Germinal center (tissue), 1 donor: Measurements from ENCODE around the gene ICAM1.
A peak's percentile ranks its signal among the peaks of the same experiment; 100 is the strongest.

Source experiments
- DNase-seq: peaks from one replicate; pipeline ENCODE4 v3.0.0; 2012; ENCODE audit warnings: mixed read lengths, low spot score

Gene ICAM1

DNA sequence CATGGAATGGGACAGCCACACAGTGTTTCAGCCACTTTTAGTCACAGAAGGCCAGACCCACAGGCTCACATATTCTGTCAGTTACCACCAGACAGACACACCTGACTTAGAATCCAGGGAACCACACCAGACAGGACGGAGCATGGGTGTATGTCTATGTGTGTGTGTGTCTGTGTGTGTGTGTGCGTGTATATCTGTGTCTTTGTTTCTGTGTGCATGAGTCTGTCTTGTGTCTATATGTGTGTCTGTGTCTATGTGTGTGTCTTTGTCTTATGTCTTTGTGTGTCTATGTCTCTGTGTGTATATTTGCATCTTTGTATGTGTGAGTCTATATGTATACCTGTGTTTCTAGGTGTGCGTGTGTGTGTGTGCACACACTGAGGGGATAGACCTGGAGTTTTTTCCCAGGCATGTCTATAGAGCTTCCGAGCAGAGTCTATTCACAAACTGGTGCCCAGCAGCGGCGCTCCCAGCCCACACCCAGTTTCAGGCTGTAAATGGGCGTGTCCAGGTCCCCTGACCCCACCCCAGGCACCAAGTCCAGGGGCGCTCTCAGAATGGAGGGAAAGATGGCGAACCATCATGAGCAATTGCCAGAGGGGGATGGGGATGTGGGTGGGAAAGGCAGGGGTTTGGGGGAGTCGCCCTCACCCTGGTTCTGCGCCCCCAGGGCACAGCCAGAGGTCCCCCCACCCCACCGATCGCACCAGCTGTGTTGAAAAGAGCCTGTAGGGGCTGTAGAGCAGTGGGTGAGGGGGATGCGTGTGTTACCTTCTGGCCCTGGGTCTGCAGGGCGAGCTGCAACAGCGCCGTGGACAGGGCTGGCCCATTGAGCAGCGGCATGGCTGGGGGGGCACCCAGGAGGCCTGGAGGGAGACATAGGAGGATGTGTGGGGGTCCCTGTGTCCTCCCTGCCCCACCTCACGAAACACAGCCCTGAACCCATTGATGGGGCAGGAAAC, 51.2 kb downstream of the ICAM1 start:
- DNase-seq: no peak

DNA sequence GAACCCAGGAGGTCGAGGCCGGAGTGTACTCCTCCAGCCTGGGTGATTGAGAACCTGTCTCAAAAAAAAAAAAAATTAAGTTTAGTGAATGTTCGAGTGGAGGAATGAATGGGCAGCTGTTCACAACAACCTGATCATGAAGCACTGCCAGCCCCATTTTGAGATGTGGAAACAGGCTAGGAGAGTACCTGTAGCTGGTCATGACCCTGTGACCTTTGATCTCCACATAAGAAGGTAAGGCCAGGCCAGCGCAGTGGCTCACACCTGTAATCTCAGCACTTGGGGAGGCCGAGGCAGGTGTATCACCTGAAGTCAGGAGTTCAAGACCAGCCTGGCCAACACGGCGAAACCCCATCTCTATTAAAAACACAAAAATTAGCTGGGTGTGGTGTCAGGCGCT, 54.8 kb downstream of the ICAM1 start:
- no peak for DNase-seq

DNA sequence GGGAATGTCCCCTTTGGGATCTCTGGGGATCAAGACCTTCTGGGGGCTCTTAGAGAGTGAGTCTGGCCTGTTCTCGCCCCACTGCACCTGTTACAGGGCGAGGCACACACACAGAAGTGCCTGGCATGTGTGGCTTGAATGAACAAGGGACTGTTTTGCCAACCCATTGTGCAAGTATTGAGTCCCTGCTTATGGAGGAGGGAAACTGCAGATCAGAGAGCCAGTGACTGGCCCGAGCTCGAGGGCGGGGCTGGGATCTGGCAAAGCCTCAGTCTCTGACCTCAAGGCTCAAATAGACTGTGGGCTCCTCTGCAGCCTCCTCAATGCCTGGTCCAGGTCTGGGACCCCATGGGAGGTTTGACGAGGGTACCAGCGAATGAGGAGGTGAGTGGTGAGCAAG, 56.9 kb downstream of the ICAM1 start:
- DNase-seq: no peak

DNA sequence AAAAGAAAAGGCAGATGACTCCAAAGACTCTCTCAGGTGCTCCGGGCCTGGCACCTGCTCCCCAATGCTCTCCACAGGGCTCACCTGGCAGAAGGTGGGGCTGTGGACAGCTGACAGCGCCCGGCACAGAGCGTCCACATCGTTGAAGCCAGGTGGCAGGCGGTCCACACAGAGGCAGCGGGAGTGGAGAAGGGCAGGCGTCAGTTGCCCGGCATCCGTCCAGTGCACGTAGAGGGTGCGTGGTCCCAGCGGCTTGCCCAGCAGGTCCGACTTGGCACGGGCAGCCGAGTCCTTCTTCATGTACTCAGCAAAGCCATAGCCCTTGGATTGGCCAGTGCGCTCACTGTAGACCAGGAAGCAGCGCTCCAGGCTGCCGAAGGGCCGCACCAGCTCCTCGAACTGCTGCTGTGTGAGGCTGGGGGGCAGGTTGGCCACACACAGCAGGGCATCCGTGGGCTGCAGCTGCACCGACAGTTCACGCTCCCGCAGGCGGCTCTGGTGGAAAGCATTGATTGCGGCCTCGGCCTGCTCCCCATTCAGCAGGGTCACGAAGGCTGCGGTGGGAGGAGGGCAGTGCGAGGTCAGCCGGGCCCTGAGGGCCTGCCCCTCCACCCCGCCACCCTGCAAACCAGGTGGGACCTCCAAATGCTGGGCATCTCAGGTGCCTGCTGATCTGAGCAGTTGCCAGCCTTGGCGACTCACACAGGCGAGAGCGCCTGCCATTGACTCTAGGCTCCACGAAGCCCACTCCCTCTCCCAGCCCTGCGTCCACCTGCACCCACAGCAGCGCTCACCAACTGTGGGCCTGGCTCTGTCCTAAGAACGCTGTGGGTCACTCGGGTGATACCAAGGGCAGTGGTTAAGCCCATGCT, 57.9 kb downstream of the ICAM1 start:
- no peak for DNase-seq

DNA sequence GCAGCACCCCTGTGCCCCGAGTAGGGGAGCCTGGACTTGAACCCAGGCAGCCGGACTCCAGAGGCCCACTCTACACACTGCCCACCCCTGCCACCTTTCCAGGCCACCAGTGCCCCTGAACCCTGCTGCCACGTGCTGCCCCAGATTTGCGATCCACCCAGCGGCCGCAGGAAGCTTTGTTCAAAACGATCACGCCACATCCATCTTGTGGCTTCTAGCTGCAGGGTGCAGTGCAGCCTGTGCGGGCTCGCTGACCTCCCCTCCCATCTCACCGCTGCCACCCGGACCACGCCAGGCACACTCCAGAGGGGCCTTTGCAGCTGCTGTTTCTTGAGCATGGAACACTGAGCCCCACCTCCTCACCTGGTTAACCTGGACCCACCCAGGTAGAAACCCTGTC, 58.6 kb downstream of the ICAM1 start:
- no peak for DNase-seq

DNA sequence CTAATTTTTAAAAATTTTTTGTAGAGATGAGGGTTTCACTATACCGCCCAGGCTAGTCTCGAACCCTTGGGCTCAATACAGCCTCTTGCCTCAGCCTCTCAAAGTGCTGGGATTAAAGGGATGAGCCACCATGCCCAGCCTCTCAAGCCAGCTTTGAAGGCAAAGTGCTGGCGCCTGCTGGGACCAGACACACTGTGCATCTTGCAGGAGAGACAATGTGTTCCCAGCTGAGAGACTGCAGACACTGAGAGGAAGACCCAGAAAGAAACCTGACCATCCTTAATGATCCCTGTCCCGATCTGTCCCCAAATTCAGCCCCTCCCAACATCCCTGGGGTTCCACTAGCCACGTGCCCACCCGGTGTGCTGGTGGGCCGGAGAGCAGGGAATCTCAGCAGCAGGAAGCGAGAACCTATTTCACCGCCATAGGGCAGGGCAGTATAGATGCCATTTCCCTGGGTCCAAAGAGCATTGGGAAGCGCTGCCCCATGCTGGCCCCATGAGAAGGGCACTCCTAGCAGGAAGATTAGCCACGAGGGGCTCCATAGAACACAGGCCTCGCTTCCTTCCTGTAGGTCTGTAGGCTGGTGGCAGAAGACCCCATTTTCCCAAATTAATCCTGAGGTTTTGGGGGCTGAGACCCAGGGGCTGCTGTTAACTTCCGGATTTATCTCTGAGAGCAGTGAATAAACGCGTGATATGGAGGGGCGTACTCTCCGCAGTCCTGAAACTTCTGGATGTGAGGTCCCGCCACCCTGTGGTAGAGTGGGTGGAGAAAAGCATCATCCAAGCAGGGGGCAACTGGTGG, 61.4 kb downstream of the ICAM1 start:
- DNase-seq: no peak

DNA sequence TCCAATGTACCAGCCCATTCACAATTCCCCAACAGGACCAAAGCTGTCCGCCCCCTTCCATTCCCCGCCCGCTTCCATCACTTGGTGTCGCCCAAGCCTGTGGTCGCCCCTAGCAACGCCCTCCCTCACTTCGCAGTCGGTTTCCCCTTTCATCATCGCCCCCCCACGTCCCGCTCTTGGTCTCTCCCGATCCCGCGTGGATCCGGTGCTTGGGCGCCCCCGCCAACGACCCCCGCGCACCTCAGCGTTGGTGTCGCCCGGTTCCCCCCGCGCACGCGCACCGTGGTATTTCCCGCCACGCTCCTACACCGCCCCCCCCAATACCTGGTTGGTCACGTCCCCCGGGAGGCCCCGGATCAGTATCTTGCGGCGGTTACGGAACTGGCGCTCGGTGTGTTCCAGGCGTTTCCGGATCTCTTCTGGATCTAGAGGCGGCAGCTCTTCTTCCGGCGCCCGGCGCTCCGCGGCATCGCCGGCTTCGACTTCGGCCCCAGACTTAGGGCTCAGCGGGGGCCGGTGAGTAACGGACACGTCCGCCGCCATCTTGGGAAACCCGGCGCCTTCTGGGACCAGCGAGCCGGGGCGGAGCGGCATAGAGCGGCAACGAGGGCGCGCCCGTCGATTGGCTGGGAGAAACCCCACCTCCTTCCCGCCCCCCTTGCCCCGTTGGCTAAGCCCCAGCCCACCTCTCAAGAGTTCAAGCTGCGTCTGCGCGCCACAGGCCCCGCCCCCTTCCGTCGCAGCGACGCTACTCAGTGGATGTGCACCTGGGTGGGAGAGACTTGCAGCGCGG, 62.2 kb downstream of the ICAM1 start, which contains the start of gene RAVER1:
RAVER1 (minus strand) TSS at position 565 of the 793 bp plus-strand sequence; CDS start at position 543, 22 bp downstream.
- peak; percentile 100 for DNase-seq

DNA sequence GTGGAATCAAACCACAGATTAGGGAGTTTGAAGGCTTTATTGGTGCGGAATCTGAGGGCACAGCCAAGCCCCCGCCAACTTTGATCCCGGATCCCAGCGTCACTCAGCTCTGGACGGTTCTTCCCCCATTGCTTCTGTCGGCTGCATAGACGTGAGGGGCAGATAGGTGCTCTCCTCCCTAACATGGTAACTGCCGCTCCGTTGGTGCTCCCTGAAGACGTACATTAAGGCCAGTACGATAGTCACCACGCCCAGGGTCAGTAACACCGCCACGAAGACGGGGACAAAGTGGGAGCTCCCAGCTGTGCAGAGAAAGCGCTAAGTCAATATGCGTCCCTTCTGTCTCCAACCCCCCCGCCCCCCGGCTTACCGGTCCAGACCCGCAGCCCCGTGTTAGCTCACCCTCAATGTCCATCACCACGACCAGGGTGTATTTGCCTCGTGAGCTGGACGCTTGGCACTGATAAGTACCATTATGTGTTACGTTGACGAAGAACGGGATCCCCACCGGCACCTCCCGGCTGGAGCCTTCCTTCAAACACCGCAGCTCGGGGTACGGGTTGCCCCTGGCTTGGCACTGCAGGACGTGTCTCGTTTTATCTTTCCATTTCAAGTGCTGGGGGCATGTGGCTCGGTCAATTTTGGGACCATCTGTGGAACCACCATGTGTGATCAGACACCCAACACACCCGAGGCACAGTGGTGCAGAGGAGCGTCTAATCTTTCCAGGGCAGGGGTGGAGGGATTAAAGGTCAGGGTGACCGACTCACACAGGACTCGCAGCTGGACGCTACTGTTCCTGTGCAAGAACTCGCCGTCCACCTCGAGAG, 63.1 kb downstream of the ICAM1 start:
- no peak for DNase-seq

DNA sequence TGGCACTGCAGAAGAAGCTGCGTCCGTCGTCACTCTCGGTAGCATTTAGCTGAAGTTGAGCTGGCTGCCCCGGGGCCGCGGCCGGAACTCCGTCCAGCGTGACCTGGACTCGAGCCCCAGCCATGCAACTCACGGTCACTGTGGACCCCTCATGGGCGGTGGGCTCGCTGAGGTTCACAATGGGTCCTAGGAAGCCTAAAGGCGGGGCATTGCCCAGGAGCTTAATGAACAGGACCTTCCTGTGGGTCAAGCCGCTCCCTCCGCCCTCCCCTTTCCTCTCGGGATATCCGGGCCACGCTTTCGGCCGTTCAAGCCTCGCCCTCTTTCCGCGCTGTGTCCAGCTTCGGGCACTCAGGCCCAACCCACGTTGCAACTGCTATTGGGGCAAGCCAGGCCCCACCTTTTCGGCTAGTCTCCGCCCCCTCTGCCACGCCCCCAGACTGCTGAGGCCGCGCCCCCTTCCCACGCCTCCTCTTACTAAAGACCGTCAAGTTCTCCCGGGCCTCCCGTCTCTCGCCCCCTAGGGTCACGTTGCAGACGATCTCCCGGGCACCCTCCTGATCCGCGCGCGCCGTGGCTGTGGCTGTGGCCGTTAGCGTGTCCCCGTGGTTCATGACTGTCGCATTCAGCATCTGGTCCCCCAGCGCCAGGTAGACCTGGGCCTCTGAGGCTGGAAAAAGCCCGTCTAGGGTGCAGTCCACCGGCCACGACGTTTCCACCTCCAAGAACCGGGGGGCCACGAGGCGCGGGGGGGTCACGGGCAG, 63.9 kb downstream of the ICAM1 start:
- DNase-seq: peak; percentile 34

DNA sequence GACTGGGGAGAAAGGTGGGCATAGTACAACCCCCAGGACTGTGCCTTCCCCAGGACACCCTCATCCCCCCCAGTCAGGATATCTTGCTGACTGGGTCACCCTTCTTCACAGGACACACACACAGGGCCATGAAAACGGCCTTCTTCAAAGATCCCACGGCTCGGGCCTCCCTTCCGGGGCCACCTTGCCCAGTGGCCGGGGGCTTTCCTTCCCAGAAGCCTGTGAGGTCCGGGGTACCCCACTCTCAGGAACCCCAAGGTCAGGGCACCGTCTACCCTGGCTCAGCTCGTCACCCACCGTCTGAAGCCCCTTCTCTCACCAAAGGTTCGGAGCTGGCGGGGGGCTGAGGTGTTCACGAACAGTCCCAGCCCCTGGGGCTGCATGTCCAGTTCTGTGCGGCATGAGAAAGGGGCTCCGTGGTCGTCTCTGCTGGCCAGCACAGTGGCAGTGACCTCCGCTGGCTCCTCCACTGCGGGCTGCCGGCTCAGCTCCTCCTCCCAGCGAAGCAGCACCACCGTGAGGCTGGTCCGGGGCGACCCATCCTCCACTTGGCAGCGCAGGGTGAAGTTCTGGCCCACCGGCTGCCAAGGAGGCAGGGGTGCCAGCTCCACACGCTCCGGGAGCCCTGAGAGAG, 64.5 kb downstream of the ICAM1 start:
- no peak for DNase-seq
